ENCODE data around the gene OR2H1. TPM values are rescaled to one million over a fixed set of nuclear protein-coding genes. Genes with fewer than 3 reads are reported as not detected.

Gene OR2H1
- total and polyA plus RNA-seq, 11 donors = not detected

- H3K9me3 ChIP-seq = peaks cover 0 to 3% (median 0%) of the 10 kb centered on the region in 12 donors
- no peak overlapping the region for H3K27ac ChIP-seq
- no peaks in the 10 kb centered on the region for H3K4me1 ChIP-seq
- H3K27me3 ChIP-seq = peaks cover 0 to 8% (median 0%) of the 10 kb centered on the region in 9 donors
- no peak overlapping the region for H3K4me3 ChIP-seq
- H3K36me3 ChIP-seq = no peaks in the 10 kb centered on the region
- DNase-seq (no peak), ATAC-seq (no peak)
- WGBS, 4 donors = 74 to 84% (median 80%) methylated on average over 6 of the region's 6 CpGs
- intact Hi-C loops (cut with DNase I) = no loop called here
- TF ChIP-seq CTCF (IDR thresholded peaks at IDR 0.05) (no peak), POLR2A (IDR thresholded peaks at IDR 0.05) (no peak)
Observed at GRCh38 chr6:29509239-29509638, 52.3 kb downstream of the OR2H1 start.

- no peak for DNase-seq
- H3K4me1 ChIP-seq = no peaks in the 10 kb centered on the region
- peaks cover 0 to 8% (median 0%) of the 10 kb centered on the region in 9 donors for H3K27me3 ChIP-seq
- intact Hi-C loops (cut with DNase I) = no loop called here
- WGBS, 4 donors = 68 to 84% (median 79%) methylated on average over 9 of the region's 9 CpGs
- no peak overlapping the region for H3K27ac ChIP-seq
- H3K36me3 ChIP-seq = no peaks in the 10 kb centered on the region
- TF ChIP-seq CTCF (IDR thresholded peaks at IDR 0.05) (no peak), POLR2A (IDR thresholded peaks at IDR 0.05) (no peak)
- H3K9me3 ChIP-seq = peaks cover 0 to 3% (median 0%) of the 10 kb centered on the region in 12 donors
- ATAC-seq = no peak
- no peak overlapping the region for H3K4me3 ChIP-seq
Observed at GRCh38 chr6:29509711-29510110, 52.8 kb downstream of the OR2H1 start.

GRCh38 chr6:29510202-29510601, 53.2 kb downstream of the OR2H1 start:
- Histone ChIP-seq H3K4me3 (no peak overlapping the region), H3K9me3 (peaks cover 0 to 3% (median 0%) of the 10 kb centered on the region in 12 donors), H3K27me3 (peaks cover 0 to 8% (median 0%) of the 10 kb centered on the region in 9 donors), H3K27ac (no peak overlapping the region), H3K4me1 (no peaks in the 10 kb centered on the region), H3K36me3 (no peaks in the 10 kb centered on the region)
- DNase-seq (no peak), ATAC-seq (no peak)
- 33 to 41% (median 40%) methylated on average over 4 of the region's 4 CpGs for WGBS, 4 donors
- TF ChIP-seq CTCF (IDR thresholded peaks at IDR 0.05) = no peak
- no peak for TF ChIP-seq POLR2A (IDR thresholded peaks at IDR 0.05)
- intact Hi-C loops (cut with DNase I) = no loop called here

GRCh38 chr6:29510746-29511300, 53.9 kb downstream of the OR2H1 start:
- intact Hi-C loops (cut with DNase I) = no loop called here
- Histone ChIP-seq H3K27ac (no peak overlapping the region), H3K4me3 (no peak overlapping the region), H3K9me3 (peaks cover 0 to 3% (median 0%) of the 10 kb centered on the region in 12 donors), H3K27me3 (peaks cover 0 to 8% (median 0%) of the 10 kb centered on the region in 9 donors), H3K36me3 (no peaks in the 10 kb centered on the region), H3K4me1 (no peaks in the 10 kb centered on the region)
- 70 to 75% (median 71%) methylated on average over 2 of the region's 2 CpGs for WGBS, 4 donors
- no peak for ATAC-seq
- no peak for DNase-seq
- TF ChIP-seq POLR2A (IDR thresholded peaks at IDR 0.05) = no peak
- no peak for TF ChIP-seq CTCF (IDR thresholded peaks at IDR 0.05)

Other genes starting within 250 kb of the OR2H1 start
- not detected for gene OR14J1, start 155.5 kb upstream of the OR2H1 start, total RNA-seq
- not detected for gene OR14J1, start 155.5 kb upstream of the OR2H1 start, polyA plus RNA-seq
- gene OR5V1, start 88.3 kb upstream of the OR2H1 start, total RNA-seq = not detected
- gene OR5V1, start 88.3 kb upstream of the OR2H1 start, polyA plus RNA-seq = not detected
- gene OR12D3, start 81.9 kb upstream of the OR2H1 start, total RNA-seq = not detected
- not detected for gene OR12D3, start 81.9 kb upstream of the OR2H1 start, polyA plus RNA-seq
- not detected for gene OR12D2, start 61.5 kb upstream of the OR2H1 start, total RNA-seq
- not detected for gene OR12D2, start 61.5 kb upstream of the OR2H1 start, polyA plus RNA-seq
- not detected for gene OR12D1, start 42.2 kb upstream of the OR2H1 start, total RNA-seq
- not detected for gene OR12D1, start 42.2 kb upstream of the OR2H1 start, polyA plus RNA-seq
- not detected for gene OR10C1, start 17.8 kb upstream of the OR2H1 start, total RNA-seq
- not detected for gene OR10C1, start 17.8 kb upstream of the OR2H1 start, polyA plus RNA-seq
- gene OR11A1, start 84 bp upstream of the OR2H1 start, total RNA-seq = not detected
- gene OR11A1, start 84 bp upstream of the OR2H1 start, polyA plus RNA-seq = not detected
- gene MAS1L, start 30.8 kb downstream of the OR2H1 start, total RNA-seq = not detected
- gene MAS1L, start 30.8 kb downstream of the OR2H1 start, polyA plus RNA-seq = not detected
- gene UBD, start 102.6 kb downstream of the OR2H1 start, total RNA-seq = 10 to 100 TPM in 2 of 9 donors, under 1 TPM in 1, not detected in 6; 0.26 to 61.7 (median 11.6) TPM
- gene UBD, start 102.6 kb downstream of the OR2H1 start, polyA plus RNA-seq = under 1 TPM in 1 of 2 donors, not detected in 1; 0.21 TPM
- gene OR2H2, start 128.0 kb downstream of the OR2H1 start, total RNA-seq = not detected
- not detected for gene OR2H2, start 128.0 kb downstream of the OR2H1 start, polyA plus RNA-seq
- gene GABBR1, start 176.0 kb downstream of the OR2H1 start, total RNA-seq = 10 to 100 TPM; 11.6 to 30.8 (median 18.1) TPM
- gene GABBR1, start 176.0 kb downstream of the OR2H1 start, polyA plus RNA-seq = 10 to 100 TPM; 11.7 to 25.4 TPM
- gene MOG, start 199.9 kb downstream of the OR2H1 start, total RNA-seq = 1 to 10 TPM in 8 of 9 donors, under 1 TPM in 1; 0.50 to 7.4 (median 2.7) TPM
- 1 to 10 TPM in 1 of 2 donors, under 1 TPM in 1; 0.19 to 2.9 TPM for gene MOG, start 199.9 kb downstream of the OR2H1 start, polyA plus RNA-seq
- gene ZFP57, start 224.0 kb downstream of the OR2H1 start, total RNA-seq = 10 to 100 TPM in 1 of 9 donors, 1 to 10 TPM in 1, under 1 TPM in 1, not detected in 6; 0.75 to 18.1 (median 4.8) TPM
- gene ZFP57, start 224.0 kb downstream of the OR2H1 start, polyA plus RNA-seq = under 1 TPM in 1 of 2 donors, not detected in 1; 0.06 TPM